Activated CD4-positive, CD25-positive, alpha-beta regulatory T cell treated with anti-CD3 and anti-CD28 coated beads, Interleukin-2, amount 50 U/mL, for 16 hours (primary cell): ENCODE results near the gene BEST4.
"Not testable (repeated sequence)": the region's sequence is repeated elsewhere in the genome, so short reads cannot be mapped to it uniquely, and the experiment has no call there.

ENCODE experiments used
- DNase-seq: peaks from one replicate; pipeline ENCODE4 v3.0.0-alpha.2; 2020; ENCODE audit warnings: low read depth, low spot score

Gene BEST4

DNA sequence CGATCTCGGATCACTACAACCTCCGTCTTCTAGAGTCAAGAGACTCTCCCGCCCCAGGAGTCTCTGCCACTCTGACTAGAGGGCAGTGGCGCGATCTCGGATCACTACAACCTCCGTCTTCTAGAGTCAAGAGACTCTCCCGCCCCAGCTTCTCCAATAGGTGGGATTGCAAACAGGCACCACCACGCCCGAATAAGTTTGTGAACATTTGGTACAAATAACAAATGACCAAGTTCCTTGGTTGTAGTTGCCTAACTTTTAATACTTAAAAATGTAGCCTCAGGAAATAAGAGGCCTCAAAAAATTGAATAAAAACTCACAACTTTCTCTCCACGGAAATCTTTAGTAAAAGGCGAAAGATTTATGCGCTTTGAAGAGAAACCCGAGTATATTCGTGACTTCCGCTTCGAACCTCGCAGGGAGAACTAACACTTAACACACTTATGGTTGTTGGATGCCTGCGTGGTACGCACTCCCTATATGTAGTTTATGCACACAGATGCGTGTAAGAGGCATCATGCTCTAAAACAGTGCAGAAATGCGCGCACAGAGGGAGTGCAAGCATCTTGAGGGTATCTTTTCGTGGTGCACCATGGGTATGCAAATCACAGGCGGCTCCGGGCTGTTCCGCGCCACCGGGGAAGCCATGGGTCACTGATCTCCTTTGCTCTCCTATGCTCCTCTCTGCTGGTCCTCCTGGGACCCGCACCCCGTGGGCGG lies 31.8 kb upstream of the BEST4 start:
- DNase-seq = peak; percentile 65

DNA sequence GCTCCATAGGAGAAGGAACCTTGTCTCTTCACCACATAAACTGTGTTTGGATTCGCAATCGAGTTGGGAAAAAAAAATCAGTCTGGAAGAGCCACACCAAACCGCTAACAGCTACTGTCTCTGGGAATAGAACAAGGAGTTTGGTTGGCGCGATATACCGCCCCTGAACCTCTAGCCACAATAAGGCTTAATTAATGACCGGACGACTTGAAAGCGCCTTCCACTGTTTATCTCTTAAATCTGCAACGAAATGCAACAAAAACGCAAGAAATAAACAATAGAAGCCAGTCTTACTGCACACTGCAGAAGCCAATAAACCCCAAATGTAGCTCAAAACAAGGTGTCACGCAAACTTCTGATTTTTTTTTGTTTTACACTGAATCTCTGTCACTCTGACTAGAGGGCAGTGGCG lies 31.2 kb upstream of the BEST4 start:
- no peak for DNase-seq

DNA sequence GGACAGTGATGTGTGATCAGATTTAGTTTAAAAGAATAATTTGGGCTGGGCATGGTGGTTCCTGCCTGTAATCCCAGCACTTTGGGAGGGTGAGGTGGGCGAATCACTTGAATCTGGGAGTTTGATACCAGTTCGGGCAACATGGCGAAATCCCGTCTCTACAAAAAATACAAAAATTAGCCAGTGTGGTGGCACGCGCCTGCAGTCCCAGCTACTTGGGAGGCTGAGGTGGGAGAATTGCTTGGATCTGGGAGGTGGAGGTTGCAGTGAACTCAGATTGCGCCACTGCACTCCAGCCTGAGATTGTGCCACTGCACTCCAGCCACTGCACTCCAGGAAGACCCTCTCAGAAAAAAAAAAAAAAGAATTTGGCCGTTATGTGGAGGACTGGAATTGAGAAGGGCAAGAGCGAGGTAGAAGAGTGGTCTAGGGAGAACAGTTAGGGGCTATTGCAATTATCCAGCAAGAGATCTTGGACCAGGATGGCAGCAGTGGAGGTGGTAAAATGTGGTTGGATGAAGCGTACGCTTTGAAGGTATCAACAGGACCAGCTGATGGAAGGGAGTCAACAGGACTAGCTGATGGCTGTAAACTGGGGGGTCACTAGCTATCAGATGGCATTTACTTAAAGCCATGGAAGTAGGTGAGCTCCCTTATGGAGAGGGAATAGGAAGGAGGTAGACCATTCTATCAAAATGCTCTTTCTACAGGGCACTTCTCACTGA lies 30.0 kb upstream of the BEST4 start:
- DNase-seq = no peak

DNA sequence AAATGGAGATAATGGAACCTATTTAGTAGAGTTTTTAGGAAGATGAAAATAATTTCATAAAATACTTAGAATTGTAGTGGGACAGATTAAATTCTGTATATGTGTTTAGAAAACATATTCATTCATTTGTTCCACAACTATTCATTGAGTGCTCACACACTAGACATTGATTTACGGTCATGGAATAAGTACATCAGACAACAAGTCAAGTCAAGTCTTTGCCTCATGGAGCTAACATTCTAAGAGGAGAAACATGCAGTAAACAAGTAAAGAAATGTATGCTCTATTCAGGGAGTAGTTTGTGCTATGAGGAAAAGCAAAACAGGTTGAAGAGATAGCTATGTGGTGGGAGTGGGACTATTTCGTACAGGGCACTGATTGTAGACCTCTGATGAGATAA lies 29.3 kb upstream of the BEST4 start:
- no peak for DNase-seq

DNA sequence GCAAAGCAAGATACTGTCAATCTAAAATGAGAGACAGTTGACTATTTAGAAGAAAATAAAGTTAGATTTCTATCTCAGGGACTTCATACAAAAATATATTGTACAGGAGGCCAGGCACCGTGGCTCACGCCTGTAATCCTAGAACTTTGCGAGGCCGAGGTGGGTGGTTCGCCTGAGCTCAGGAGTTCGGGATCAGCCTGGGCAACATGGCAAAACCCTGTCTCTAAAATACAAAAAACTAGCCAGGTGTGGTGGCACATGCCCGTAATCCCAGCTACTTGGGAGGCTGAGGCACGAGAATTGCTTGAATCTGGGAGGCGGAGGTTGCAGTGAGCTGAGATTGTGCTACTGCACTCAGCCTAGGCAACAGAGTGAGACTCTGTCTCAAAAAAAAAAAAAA lies 28.0 kb upstream of the BEST4 start:
- DNase-seq = not testable (repeated sequence)

DNA sequence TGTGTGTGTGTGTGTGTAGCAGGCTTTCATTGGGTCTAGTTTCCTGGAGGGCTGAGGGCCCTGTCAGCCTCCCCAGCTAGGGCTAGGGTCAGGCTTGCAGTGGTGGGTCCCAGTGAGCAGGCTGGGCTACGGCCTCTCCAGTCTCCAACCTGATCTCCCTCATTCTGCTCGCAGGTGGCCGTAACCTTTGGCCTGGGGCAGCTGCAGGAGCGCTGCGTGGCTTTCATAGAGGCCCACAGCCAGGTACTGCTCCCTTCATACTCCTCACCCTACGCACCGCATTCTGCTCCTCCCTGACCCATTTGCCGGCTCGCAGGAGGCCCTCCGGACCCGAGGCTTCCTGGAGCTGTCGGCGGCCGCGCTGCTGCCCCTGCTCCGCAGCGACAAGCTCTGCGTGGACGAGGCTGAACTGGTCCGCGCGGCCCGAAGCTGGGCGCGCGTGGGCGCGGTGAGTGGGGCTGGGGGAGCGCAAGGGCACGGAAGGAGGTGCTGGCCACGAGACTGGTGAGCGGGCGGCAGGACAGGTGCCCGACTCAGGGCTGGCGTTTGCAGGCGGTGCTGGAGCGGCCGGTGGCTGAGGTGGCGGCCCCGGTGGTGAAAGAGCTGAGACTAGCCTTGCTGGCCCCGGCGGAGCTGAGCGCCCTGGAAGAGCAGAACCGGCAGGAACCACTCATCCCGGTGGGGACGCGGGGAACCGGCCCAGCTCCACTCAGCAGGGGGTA lies 25.0 kb upstream of the BEST4 start:
- DNase-seq = no peak

DNA sequence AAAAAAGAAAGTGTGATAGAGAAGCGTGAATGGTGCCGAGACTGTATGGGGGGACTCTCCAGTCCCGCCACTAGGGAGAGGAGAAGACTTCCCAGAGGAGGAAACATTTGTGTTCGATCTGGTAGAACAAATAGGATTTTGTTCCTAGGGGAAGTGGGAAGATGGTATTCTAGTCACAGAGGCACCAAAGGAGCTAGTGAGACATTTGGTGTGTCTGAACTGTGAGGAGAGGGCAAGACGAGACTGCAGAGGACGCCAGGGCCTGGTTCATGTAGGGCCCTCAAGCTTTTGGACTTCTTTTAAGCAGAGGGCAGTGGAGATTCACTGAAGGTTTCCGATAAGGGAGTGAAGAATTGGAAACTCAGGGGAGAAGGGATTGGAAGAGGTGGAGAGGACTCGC lies 23.3 kb upstream of the BEST4 start:
- no peak for DNase-seq

DNA sequence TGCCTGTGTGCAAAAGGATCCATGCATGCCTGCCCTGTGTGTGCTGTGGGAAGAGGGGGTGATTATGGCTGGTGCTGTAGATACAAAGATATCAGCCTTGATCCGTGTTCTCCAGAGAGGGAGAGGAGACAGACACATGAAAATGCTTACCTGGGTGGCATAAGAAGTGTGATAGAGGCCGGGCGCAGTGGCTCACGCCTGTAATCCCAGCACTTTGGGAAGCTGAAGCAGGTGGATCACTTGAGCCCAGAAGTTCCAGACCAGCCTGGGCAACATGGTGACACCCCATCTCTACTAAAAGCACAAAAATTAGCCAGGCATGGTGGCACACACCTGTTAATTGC lies 22.8 kb upstream of the BEST4 start:
- not testable (repeated sequence) for DNase-seq

DNA sequence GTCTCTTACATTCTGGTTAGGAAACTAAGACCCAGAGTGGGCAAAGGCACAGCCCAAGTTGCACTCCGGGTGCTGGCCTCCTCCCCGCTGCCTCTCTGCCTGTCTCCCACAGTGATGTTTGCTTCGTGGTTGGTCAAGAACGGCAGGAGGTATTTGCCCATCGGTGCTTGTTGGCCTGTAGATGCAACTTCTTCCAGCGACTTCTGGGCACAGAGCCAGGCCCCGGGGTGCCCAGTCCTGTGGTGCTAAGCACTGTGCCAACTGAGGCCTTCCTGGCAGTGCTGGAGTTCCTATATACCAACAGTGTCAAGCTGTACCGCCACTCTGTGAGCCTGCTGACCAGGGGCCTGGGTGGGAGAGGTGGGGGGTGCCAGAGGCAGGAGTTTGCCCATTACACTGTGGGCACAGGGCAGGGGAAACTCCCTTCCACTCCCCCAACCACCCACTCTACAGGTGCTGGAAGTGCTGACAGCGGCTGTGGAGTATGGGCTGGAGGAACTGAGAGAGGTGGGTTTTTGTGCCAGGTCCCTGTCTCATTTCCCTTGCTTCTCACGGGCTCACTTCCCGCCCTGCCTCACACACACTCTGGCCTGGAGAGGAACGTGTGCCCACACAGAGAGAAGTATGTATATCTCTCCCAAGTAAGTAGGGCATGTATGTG lies 22.3 kb upstream of the BEST4 start:
- no peak for DNase-seq

DNA sequence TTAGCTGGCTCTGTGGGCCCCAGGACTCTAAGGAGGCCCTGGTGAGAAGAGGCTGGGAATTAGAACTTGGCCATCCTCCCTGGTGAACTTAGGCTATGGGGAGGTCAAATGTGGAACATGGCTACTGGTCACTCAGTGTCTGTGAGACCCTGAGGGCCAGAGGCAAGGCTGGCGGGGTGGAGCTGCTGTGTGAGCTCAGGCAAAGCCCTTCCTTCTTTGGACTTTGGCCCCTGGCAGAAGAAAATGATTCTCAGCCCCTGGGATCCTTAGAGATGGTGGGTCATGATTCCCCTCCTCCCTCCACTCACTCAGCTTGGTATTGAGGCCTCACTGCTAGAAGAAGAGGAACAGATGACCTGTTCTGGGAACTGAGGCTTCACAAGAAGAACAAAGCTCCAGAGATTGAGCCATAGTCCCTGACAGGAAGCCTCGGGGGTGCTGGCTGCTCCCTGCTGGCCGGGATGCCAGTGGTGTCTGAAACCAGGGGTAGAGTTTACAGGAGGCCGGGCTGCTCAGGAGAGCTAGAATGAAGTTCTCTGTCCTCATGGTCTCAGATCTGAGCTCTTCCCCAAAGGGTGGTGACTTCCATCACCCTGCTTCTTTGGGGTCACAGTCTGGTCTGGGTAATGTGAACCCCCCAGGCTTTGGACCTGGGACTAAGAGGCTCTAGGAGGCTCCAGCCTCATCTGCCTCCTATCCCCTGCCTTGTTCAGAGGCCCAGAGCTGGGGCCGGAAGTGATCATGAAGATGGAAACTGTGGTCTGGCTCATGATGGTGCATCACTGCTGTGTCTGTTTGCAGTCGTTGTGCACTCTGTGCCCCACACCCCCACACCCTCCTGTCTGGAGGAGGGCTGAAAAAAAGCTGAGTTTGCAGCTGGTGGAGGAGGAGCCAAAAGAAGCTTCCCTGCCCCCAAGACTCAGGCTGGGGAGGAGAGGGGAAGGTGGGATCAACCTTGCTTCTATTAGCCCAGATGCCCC lies 21.3 kb upstream of the BEST4 start:
- DNase-seq = peak; percentile 75

DNA sequence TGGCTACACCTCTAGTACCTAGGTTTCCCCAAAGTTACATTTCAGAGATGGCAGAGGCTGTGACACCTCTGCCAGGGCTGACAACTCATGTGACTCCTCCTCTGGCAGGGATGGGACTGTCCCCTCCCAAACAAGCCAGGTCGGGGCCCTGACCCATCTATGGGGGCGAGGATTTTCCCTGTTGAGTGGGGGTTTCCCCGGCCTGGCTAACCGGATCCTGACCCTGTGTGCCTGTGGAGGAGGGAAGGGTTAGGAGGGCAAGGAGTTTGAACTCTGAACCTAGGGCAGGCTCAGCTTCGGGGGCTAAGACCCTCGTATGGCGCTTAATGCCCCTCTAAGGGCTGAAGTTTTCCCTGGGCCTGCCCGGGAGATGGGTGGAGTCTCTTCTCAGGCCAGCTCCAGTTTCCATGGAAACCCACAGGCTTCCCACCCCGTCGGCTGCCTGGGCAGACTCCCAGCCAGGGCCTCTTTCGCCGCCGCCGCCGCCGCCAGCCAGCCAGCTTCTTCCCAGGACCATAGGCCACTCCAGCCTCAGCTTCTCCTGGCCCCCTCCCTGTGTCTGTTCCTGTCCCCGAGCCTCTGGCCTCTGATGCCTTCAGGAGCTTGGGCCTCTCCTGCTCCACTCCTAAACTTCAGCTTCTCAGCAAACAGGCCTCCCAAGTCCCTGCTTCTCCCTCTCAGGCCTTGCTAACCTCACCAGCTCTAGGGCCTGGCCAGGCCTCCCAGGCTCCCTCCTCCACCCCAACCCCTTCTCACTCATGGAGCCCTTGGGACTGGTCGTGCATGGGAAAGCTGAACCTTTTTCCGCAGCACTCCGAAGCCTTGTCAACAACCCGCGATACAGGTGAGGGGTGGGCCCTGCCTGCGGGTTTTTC lies 20.3 kb upstream of the BEST4 start, which contains the start of gene BTBD19:
BTBD19 (plus strand) TSS at position 461 of the 875 bp plus-strand sequence; CDS start at position 759, 298 bp downstream.
- DNase-seq = no peak

DNA sequence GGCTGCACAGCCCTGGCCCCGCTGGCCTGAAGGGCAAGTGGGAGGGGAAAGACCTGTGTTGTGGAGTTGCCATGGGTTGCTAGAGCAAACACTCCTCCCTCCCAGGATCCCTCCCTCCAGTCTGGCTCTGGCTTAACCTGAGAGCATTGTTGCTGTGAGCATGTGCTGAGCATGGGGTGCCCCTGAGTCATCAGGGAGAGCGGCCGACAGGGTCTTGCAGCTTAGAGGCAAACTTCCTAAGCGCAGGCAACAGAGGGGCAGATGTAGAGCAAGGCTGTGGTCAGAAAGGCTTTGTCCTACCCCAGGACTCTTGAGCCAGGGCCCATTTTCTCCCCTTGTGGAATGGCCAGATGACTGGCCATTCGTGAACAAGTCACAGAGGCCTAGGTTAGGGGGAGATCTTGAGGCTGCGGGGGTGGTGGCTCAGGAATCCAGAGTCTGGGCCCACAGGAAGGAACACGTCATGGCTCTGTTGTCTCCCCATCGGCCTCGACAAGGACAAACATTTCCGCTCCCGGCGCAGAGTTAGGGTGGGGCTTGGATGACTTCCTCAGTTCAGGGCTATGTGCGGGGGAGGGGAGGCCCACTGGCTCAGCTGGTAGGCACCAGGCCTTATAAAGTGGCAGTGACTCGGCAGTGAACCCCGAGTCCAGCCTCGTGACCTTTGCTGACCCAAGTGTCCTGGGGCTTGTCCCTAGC lies 19.5 kb upstream of the BEST4 start:
- DNase-seq = peak; percentile 67

DNA sequence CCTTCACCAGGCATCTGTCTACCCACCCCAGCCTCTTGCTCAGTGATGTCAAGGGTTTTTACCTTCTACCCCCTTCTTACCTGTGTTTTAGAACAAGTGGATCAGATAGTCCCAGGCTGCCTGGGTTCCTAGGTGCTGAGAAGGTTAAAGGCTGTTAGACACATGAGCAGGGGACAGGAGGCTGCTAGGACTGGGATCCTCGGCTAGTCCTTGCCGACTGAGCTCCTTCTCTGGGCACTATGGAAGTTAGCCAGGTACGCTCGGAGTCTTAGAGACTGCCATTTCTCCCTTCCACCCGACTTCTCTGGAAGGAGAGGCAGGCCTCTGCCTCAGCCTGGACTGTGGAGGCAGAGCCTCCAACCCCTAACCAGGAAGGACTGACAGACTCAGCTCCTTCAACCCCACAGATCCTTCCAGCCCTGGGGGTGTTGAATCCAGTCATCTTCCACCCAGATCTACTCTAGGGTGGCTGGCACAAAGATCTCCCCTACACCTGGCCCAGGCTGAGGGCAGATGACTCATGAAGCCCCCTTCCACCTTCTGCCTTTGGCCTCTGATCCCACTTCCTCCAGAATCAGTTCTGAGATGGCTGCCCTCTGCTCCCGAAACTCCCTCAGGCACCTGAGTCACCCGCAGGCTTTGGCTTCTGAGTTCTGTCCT lies 18.9 kb upstream of the BEST4 start, which contains the start of gene DYNLT4:
DYNLT4 (minus strand) TSS at position 648 of the 660 bp plus-strand sequence. CDS start 683 bp downstream, outside the sequence.
- DNase-seq = no peak

DNA sequence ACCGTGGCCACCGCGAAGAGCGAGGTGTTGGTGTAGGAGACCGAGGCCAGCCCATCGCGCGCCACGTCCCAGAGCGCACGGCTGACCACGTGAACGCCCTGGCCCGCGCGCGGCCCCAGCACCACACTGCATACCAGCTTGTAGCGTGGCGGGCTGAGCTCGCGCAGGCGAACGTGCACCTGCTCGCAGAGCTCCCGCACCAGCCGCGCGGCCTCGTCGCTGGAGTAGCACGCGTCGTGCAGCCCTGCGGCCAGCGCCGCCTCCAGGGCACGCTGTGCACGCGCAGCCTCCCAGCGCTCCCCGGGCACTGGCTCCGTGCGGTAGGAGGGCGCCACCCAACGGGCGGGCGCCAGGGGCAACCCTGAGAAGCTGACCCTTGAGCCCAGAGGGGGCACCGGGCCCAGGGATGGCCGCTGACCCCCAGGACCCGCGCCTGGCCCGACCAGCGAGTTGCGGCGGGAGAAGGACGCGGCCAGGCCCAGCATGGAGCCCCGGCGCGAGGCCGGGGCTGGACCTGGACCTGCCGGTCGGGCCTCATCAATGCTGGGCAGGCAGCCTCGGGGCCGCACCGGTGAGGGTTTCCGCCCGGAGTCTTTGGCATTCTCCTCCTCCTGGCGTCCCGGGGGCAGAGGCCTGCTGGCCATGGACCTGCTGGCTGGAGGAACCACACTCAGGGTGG lies 18.2 kb upstream of the BEST4 start:
- no peak for DNase-seq

DNA sequence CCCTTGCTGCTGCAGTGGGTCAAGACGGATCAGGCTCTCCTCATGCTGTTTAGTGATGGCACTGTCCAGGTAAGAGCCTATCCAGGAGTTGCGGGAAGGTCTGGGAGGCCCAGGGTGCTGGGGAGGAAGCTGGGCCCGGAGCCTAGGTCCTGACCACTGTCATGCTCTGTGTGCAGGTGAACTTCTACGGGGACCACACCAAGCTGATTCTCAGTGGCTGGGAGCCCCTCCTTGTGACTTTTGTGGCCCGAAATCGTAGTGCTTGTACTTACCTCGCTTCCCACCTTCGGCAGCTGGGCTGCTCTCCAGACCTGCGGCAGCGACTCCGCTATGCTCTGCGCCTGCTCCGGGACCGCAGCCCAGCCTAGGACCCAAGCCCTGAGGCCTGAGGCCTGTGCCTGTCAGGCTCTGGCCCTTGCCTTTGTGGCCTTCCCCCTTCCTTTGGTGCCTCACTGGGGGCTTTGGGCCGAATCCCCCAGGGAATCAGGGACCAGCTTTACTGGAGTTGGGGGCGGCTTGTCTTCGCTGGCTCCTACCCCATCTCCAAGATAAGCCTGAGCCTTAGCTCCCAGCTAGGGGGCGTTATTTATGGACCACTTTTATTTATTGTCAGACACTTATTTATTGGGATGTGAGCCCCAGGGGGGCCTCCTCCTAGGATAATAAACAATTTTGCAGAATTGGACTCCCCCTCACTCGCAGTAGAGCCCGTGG lies 17.5 kb upstream of the BEST4 start:
- DNase-seq = no peak

DNA sequence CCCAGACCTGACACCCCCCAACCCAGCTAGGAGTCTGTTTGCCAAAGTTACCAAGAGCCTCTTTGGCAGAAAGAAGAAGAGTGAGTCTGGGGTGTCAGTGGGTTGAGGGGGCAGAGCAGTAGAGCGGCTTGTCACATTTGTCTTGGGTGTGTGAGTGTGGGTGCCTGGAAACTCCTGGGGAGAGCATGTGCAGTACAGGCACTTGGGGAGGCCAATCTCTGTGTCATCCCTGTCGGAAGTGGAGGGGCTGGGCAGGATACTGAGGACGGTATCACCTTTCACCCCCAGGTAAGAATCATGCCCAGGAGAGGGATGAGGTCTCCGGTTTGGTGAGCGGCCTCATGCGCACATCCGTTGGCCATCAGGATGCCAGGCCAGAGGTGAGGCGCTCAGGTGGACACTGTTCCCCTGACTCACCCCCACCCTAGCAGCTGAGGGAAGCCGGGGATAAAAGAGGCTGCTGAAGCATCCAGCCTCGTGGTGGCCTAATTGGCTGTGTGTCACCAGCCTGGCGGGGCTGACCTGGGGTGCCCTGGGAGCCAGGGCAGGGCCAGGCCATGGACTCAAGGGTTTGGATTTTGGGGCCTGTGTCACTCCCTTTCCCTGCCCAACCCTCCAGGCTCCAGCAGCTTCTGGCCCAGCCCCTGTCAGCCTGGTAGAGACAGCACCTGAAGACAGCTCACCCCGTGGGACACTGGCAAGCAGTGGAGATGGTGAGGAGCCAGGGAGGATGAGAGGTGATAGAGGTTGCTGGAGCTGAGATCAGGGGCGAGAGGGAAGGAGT lies 15.5 kb upstream of the BEST4 start:
- no peak for DNase-seq

DNA sequence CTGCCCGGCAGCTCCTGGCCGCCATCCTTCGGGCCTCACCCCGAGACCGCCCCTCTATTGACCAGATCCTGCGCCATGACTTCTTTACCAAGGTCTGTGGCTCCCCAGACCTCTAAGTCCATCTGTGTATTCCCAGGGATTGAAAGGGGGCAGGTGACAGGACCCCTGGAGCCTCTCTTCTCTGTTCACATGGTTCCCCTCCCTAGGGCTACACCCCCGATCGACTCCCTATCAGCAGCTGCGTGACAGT lies 15.0 kb upstream of the BEST4 start:
- no peak for DNase-seq
